GM23338 (cell line): ENCODE measurements around the gene LRRC40. TPM values are rescaled to one million over a fixed set of nuclear protein-coding genes. Genes with fewer than 3 reads are reported as not detected.

Source experiments
- ATAC-seq: fragments of 200-7000 bp; cut with Tn5 transposase; 3 replicates; pipeline ENCODE4 v1.9.1; 2020
- DNase-seq: peaks from one replicate; pipeline ENCODE4 v3.0.0-alpha.2; 2015; ENCODE audit warnings: low spot score
- H2AFZ ChIP-seq: fragments of 200-600 bp; sonication (generic); 2 replicates; pipeline ENCODE4 v1.8.0; 2016; ENCODE audit warnings: antibody characterized with exemption, mild to moderate bottlenecking, moderate library complexity
- H3F3A ChIP-seq: fragments of 200-600 bp; sonication (generic); replicated peaks from 2 replicates; pipeline ENCODE4 v1.8.0; 2017; ENCODE audit warnings: antibody characterized with exemption, mixed run types, low read depth
- H3K27ac ChIP-seq: fragments of 200-600 bp; sonication (generic); 2 replicates; pipeline ENCODE4 v1.6.1; 2016; ENCODE audit warnings: low read depth
- H3K27me3 ChIP-seq: fragments of 200-600 bp; sonication (generic); 2 replicates; pipeline ENCODE4 v1.8.0; 2016; ENCODE audit warnings: mild to moderate bottlenecking, mixed run types, moderate library complexity; ENCODE audit not compliant: insufficient read depth
- H3K36me3 ChIP-seq: fragments of 200-600 bp; sonication (generic); 2 replicates; pipeline ENCODE4 v1.8.0; 2016; ENCODE audit warnings: mild to moderate bottlenecking; ENCODE audit not compliant: insufficient read depth
- H3K4me1 ChIP-seq: fragments of 200-600 bp; sonication (generic); 2 replicates; pipeline ENCODE4 v1.8.0; 2016; ENCODE audit warnings: mild to moderate bottlenecking, moderate library complexity; ENCODE audit not compliant: insufficient read depth
- H3K4me2 ChIP-seq: fragments of 200-600 bp; sonication (generic); 2 replicates; pipeline ENCODE4 v1.7.1; 2017; ENCODE audit warnings: mixed run types
- H3K4me3 ChIP-seq: fragments of 200-600 bp; sonication (generic); 2 replicates; pipeline ENCODE4 v1.6.1; 2016; ENCODE audit warnings: mixed run types
- H3K79me2 ChIP-seq: fragments of 200-600 bp; sonication (generic); replicated peaks from 2 replicates; pipeline ENCODE4 v1.8.0; 2017; ENCODE audit warnings: mild to moderate bottlenecking; ENCODE audit not compliant: insufficient read depth
- H3K9me2 ChIP-seq: fragments of 200-600 bp; sonication (generic); 2 replicates; pipeline ENCODE4 v1.8.0; 2017; ENCODE audit not compliant: insufficient read depth
- H4K20me1 ChIP-seq: fragments of 200-600 bp; sonication (generic); replicated peaks from 2 replicates; pipeline ENCODE4 v1.8.0; 2017; ENCODE audit warnings: mild to moderate bottlenecking; ENCODE audit not compliant: insufficient read depth
- H3K27ac Mint-ChIP-seq: 2 replicates; pipeline ENCODE4 v1.8.0; 2020; ENCODE audit warnings: inconsistent platforms, mild to moderate bottlenecking, moderate library complexity, mixed read lengths
- H3K27me3 Mint-ChIP-seq: 3 replicates; pipeline ENCODE4 v1.8.0; 2022; ENCODE audit warnings: low read depth, mild to moderate bottlenecking, moderate library complexity, mixed read lengths, inconsistent platforms; ENCODE audit not compliant: insufficient read depth, poor library complexity
- H3K36me3 Mint-ChIP-seq: 3 replicates; pipeline ENCODE4 v1.8.0; 2021; ENCODE audit warnings: low read depth, mild to moderate bottlenecking, inconsistent platforms, moderate library complexity, mixed read lengths
- H3K4me1 Mint-ChIP-seq: 3 replicates; pipeline ENCODE4 v1.8.0; 2020; ENCODE audit warnings: mild to moderate bottlenecking, inconsistent platforms, mixed read lengths
- H3K4me3 Mint-ChIP-seq: 3 replicates; pipeline ENCODE4 v1.8.0; 2021; ENCODE audit warnings: moderate library complexity, mild to moderate bottlenecking, inconsistent platforms, mixed read lengths
- H3K9me3 Mint-ChIP-seq: 3 replicates; pipeline ENCODE4 v1.8.0; 2020; ENCODE audit warnings: moderate library complexity, mild to moderate bottlenecking, inconsistent platforms, mixed read lengths
- CREB1 ChIP-seq: fragments of 250-450 bp; sonication (Bioruptor Pico); IDR thresholded peaks from 2 replicates; pipeline ENCODE4 v1.5.0; 2020; ENCODE audit warnings: low read depth, mild to moderate bottlenecking, moderate library complexity
- EZH2 ChIP-seq: fragments of 200-600 bp; sonication (generic); IDR thresholded peaks from one replicate; pipeline ENCODE4 v1.8.0; 2017; ENCODE audit warnings: antibody characterized with exemption, mild to moderate bottlenecking, low read depth; ENCODE audit not compliant: unreplicated experiment
- EZH2phosphoT487 ChIP-seq: fragments of 200-600 bp; sonication (generic); IDR thresholded peaks from one replicate; pipeline ENCODE4 v1.8.1; 2018; ENCODE audit warnings: antibody characterized with exemption; ENCODE audit not compliant: unreplicated experiment
- JUNB ChIP-seq: IDR thresholded peaks from one replicate; pipeline ENCODE4 v1.6.1; 2016; ENCODE audit warnings: antibody characterized with exemption; ENCODE audit not compliant: unreplicated experiment
- NANOG ChIP-seq: IDR thresholded peaks from 2 replicates; pipeline ENCODE4 v1.6.1; 2016; ENCODE audit warnings: antibody characterized with exemption, borderline replicate concordance
- POLR2AphosphoS5 ChIP-seq: IDR thresholded peaks from 2 replicates; pipeline ENCODE4 v1.6.1; 2016; ENCODE audit warnings: antibody characterized with exemption, low read depth
- REST ChIP-seq: IDR thresholded peaks from one replicate; pipeline ENCODE4 v1.6.1; 2018; ENCODE audit warnings: antibody characterized with exemption; ENCODE audit not compliant: unreplicated experiment
- STAT1 ChIP-seq: IDR thresholded peaks from one replicate; pipeline ENCODE4 v1.6.1; 2016; ENCODE audit warnings: antibody characterized with exemption; ENCODE audit not compliant: unreplicated experiment
- ZNF114 ChIP-seq: fragments of 250-450 bp; sonication (Bioruptor Pico); IDR thresholded peaks from 2 replicates; pipeline ENCODE4 v1.5.0; 2020; ENCODE audit warnings: mild to moderate bottlenecking, moderate library complexity
- ZNF331 ChIP-seq: fragments of 250-450 bp; sonication (Bioruptor Pico); IDR thresholded peaks from 2 replicates; pipeline ENCODE4 v1.5.0; 2020; ENCODE audit warnings: low read depth, mild to moderate bottlenecking, moderate library complexity
- polyA plus RNA-seq: library from polyadenylated mRNA; unstranded; fragments of >200 nt; fragmentation: Nextera tagmentation; extraction: Ambion mirVana; gene quantifications from 2 replicates; pipeline ENCODE4 v1.2.1, GENCODE V29; 2016
- total RNA-seq: library from RNA; depleted of rRNA; stranded (reverse); fragments of >200 nt; shearing (Covaris generic); gene quantifications from 2 replicates; pipeline ENCODE4 v1.2.3, GENCODE V29; 2014
- TF ChIP-seq, protein P1 (sequence below), 2 experiments: fragments of 200-600 bp in 1 of 2; sonication (generic) in 1 of 2; conservative IDR thresholded peaks; 2 replicates each; pipeline versions ENCODE4 v1.5.1 to v1.6.1; 2016 to 2017; ENCODE audit warnings: antibody characterized with exemption in 2 of 2, low read depth in 2 of 2, mild to moderate bottlenecking in 2 of 2, moderate library complexity in 1 of 2
- TF ChIP-seq, protein P2 (sequence below): fragments of 250-450 bp; sonication (Bioruptor Pico); IDR thresholded peaks from 2 replicates; pipeline ENCODE4 v1.5.0; 2020; ENCODE audit warnings: mild to moderate bottlenecking, moderate library complexity
- TF ChIP-seq, protein P3 (sequence below): IDR thresholded peaks from 2 replicates; pipeline ENCODE4 v1.6.1; 2016; ENCODE audit warnings: antibody characterized with exemption

LRRC40 gene
- total and polyA plus RNA-seq, 2 experiments from 2014 or later: 33.9 to 50.5 TPM

- peaks cover 38% of the 10 kb centered on the region for H3K79me2 ChIP-seq
- H3K27me3 ChIP-seq: no peaks in the 10 kb centered on the region
- TF ChIP-seq, protein P1, sequence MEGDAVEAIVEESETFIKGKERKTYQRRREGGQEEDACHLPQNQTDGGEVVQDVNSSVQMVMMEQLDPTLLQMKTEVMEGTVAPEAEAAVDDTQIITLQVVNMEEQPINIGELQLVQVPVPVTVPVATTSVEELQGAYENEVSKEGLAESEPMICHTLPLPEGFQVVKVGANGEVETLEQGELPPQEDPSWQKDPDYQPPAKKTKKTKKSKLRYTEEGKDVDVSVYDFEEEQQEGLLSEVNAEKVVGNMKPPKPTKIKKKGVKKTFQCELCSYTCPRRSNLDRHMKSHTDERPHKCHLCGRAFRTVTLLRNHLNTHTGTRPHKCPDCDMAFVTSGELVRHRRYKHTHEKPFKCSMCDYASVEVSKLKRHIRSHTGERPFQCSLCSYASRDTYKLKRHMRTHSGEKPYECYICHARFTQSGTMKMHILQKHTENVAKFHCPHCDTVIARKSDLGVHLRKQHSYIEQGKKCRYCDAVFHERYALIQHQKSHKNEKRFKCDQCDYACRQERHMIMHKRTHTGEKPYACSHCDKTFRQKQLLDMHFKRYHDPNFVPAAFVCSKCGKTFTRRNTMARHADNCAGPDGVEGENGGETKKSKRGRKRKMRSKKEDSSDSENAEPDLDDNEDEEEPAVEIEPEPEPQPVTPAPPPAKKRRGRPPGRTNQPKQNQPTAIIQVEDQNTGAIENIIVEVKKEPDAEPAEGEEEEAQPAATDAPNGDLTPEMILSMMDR (conservative IDR thresholded peaks at IDR 0.05; ENCODE audit: low read depth in 2 of 2): no peak
- TF ChIP-seq POLR2AphosphoS5 (no peak), EZH2 (no peak), EZH2phosphoT487 (no peak), REST (no peak), ZNF331 (no peak), NANOG (no peak), ZNF114 (CRISPR knock-in tag) (no peak), STAT1 (no peak), JUNB (no peak), CREB1 (CRISPR knock-in tag) (no peak)
- TF ChIP-seq, protein P2, sequence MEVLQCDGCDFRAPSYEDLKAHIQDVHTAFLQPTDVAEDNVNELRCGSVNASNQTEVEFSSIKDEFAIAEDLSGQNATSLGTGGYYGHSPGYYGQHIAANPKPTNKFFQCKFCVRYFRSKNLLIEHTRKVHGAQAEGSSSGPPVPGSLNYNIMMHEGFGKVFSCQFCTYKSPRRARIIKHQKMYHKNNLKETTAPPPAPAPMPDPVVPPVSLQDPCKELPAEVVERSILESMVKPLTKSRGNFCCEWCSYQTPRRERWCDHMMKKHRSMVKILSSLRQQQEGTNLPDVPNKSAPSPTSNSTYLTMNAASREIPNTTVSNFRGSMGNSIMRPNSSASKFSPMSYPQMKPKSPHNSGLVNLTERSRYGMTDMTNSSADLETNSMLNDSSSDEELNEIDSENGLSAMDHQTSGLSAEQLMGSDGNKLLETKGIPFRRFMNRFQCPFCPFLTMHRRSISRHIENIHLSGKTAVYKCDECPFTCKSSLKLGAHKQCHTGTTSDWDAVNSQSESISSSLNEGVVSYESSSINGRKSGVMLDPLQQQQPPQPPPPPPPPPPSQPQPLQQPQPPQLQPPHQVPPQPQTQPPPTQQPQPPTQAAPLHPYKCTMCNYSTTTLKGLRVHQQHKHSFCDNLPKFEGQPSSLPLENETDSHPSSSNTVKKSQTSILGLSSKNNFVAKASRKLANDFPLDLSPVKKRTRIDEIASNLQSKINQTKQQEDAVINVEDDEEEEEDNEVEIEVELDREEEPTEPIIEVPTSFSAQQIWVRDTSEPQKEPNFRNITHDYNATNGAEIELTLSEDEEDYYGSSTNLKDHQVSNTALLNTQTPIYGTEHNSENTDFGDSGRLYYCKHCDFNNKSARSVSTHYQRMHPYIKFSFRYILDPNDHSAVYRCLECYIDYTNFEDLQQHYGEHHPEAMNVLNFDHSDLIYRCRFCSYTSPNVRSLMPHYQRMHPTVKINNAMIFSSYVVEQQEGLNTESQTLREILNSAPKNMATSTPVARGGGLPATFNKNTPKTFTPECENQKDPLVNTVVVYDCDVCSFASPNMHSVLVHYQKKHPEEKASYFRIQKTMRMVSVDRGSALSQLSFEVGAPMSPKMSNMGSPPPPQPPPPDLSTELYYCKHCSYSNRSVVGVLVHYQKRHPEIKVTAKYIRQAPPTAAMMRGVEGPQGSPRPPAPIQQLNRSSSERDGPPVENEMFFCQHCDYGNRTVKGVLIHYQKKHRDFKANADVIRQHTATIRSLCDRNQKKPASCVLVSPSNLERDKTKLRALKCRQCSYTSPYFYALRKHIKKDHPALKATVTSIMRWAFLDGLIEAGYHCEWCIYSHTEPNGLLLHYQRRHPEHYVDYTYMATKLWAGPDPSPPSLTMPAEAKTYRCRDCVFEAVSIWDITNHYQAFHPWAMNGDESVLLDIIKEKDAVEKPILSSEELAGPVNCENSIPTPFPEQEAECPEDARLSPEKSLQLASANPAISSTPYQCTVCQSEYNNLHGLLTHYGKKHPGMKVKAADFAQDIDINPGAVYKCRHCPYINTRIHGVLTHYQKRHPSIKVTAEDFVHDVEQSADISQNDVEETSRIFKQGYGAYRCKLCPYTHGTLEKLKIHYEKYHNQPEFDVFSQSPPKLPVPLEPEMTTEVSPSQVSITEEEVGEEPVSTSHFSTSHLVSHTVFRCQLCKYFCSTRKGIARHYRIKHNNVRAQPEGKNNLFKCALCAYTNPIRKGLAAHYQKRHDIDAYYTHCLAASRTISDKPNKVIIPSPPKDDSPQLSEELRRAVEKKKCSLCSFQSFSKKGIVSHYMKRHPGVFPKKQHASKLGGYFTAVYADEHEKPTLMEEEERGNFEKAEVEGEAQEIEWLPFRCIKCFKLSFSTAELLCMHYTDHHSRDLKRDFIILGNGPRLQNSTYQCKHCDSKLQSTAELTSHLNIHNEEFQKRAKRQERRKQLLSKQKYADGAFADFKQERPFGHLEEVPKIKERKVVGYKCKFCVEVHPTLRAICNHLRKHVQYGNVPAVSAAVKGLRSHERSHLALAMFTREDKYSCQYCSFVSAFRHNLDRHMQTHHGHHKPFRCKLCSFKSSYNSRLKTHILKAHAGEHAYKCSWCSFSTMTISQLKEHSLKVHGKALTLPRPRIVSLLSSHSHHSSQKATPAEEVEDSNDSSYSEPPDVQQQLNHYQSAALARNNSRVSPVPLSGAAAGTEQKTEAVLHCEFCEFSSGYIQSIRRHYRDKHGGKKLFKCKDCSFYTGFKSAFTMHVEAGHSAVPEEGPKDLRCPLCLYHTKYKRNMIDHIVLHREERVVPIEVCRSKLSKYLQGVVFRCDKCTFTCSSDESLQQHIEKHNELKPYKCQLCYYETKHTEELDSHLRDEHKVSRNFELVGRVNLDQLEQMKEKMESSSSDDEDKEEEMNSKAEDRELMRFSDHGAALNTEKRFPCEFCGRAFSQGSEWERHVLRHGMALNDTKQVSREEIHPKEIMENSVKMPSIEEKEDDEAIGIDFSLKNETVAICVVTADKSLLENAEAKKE (CRISPR knock-in tag): no peak
- TF ChIP-seq, protein P3, sequence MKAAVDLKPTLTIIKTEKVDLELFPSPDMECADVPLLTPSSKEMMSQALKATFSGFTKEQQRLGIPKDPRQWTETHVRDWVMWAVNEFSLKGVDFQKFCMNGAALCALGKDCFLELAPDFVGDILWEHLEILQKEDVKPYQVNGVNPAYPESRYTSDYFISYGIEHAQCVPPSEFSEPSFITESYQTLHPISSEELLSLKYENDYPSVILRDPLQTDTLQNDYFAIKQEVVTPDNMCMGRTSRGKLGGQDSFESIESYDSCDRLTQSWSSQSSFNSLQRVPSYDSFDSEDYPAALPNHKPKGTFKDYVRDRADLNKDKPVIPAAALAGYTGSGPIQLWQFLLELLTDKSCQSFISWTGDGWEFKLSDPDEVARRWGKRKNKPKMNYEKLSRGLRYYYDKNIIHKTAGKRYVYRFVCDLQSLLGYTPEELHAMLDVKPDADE: no peak
- H3K9me2 ChIP-seq: no peaks in the 10 kb centered on the region
- Mint-ChIP-seq H3K27me3 (no peaks in the 10 kb centered on the region), H3K36me3 (no peaks in the 10 kb centered on the region; the same call in 2 of the 3 replicates), H3K4me1 (no peaks in the 10 kb centered on the region), H3K27ac (no peak overlapping the region), H3K4me3 (no peak overlapping the region), H3K9me3 (no peaks in the 10 kb centered on the region)
- no peaks in the 10 kb centered on the region for H3K36me3 ChIP-seq
- no peaks in the 10 kb centered on the region for H3F3A ChIP-seq
- H3K4me2 ChIP-seq: no peak overlapping the region
- no peak overlapping the region for H3K4me3 ChIP-seq
- H3K27ac ChIP-seq: no peak overlapping the region
- no peak overlapping the region for H2AFZ ChIP-seq
- no peaks in the 10 kb centered on the region for H3K4me1 ChIP-seq
- no peak for DNase-seq
- ATAC-seq: no peak
- 0 out of 2 replicates have a peak, but pooled peaks cover 17% of the 10 kb centered on the region for H4K20me1 ChIP-seq
Observed at GRCh38 chr1:70190180-70190579, 15.2 kb downstream of the LRRC40 start.
